CD4-positive, alpha-beta T cell treated with Interleukin-6 at 100 ng/mL for 8 hours (primary cell): ENCODE data around the gene AMN.

ENCODE experiments used
- DNase-seq: peaks from one replicate; pipeline ENCODE4 v3.0.0-alpha.2; 2020; ENCODE audit warnings: mixed read lengths, low spot score

Gene AMN

DNA sequence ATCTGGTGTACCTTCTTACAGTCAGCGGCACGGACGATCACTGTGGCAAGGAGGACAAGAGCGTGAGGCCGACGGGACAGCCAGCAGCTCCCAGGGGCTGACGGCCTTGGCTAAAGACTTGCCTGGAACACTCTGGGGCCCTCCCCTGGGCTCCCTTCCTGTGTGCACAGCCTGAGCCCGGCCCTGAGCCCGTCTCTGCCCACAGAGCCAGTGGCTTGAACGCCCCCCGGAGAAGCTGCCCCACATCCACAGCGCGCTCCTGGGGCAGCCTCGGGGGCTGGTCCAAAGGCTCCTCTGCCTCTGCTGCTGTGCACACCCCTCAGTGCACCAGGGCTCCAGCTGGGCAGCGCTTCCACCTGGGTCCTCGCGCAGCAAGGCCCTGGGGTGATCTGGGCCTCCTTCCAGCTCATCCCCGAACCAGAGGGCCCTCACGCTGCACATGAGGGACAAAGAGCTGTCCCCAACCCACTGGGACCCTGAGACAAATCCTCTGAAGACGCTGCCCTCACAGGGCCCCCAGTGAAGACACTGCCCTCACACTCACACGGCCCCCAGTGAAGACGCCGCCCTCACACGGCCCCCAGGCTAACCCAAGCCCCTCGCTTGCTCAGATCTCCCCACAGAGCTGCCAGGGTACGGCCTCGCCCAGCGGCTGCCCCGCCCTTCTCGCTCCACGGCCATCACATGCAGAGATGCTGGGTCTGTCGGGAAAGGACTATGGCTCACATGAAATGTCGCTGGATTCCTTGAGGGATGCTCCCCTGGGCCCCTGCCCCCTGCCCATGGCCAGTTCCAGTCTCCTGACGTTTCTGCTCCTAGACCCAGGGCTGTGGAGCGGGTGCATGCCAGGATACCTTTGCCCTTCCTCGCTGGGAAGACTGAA, 22.2 kb downstream of the AMN start:
- no peak for DNase-seq

DNA sequence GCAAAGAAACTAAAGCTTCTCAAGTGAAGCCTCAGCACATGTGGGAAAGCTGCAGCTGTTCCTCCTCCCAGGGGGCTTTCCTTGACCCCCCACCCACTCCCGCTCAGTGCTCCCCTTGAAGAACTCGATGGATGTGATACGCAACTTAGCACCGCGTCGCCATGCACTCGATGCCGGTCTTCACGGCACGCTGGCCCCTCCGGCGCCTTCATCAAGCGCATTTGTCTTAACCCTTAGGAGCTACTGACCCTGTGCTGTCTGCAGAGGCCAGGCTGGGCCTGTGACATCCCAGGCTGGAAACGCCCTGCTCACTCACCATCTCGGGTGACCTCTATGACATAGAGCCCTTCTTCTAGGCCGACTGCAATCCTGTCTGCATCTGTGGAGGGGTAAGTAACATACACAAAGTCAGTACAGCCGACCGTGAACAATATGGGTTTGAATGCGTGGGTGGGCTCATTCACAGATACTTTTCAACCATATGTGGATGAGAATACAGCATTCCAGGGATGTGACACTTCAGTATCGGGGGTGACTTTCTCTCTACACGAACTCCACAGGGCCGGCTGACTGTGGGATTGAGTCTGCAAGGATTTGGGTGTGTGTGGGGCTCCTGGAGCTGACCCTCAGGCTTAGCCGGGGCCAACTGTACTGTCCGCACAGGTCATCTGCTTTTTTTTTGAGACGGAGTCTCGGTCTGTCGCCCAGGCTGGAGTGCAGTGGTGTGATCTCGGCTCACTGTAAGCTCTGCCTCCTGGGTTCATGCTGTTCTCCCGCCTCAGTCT, 23.1 kb downstream of the AMN start:
- DNase-seq, result no peak

DNA sequence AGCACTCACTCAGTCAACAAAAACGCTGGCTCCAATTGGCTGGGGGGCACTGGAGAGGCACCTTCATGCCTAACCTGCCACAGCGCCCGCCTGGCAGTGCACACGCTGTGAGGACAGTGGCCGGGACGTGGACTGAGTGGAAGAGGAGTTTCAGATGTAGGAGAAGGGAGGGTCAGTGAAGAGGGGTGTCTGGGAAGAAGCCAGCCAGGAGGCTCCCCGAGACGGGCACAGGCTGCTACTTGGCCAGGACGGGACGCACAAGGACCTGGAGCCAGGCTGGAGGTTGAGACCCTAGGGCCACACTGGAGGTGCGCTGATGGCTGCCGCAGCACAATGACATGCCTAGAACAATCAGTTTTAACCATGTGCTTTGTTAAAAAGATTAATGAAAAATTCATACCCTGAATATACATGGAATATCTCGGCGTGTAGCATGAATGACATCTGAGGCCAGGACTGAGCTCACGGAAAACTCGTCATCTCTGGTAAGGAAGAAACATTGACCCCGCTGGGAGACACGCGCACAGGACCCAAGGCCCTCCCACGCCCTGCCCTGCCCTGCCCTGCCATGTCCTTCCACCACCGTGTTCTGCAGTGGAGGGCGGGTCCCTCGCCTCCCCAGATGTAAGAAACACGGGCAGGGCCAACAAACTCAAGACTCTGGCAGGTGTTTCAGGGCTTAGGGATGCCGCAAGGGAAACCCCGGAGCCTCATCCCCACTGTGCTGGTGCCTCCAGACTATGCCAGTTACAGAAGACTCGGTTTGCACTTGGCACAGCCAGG, 25.0 kb downstream of the AMN start:
- DNase-seq, result no peak

DNA sequence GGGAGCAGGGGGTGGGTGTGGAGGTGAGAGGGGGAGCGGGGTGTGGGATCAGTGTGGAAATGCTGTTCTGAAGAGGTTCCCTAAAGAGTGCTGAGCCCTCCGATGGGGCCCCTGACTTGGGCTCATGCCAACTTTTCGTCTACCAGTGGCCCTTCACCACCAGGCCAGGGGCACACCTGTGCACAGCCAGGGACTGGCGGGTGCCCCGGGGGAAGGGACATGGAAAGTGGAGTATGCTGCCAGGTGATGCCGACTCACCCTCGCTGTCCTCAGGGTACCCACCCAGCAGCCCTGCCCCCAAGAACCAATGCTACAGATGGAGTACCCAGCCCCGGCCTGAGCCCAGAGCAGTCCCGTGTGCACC, 26.2 kb downstream of the AMN start:
- DNase-seq, result no peak

DNA sequence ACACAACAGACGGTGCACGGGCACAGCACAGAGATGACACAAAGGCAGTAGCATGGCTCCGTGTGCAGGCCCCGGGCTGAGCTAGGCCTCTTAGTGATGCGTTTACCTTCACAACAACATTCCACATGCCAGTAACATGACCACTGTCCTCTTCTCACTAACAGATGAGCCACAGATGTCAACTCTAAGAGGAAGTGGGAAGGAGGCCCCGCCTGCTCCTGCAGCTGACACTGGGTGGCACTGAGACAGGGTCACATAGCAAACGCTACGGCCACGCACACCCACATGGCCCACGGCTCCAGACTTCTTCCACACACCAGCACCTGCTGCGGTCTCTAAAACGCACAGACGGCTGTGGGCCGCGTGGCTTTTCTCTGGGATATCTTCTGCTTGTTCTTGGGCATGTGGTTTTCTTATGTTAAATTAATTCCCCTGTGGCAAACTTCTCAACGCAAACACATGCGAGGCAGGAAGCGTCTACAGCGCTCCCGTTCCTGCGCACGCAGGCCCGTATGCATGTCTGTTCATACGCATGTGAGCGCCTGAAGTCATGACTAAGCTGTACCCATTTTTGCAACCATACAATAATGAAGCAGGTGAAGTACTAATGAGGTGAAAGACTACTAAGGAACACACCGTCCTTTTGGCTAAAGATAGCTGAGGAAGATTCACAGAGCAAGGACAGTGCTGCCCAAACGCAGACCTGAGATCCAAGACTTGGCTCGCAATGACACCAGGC, 26.8 kb downstream of the AMN start:
- peak; percentile 48 for DNase-seq

DNA sequence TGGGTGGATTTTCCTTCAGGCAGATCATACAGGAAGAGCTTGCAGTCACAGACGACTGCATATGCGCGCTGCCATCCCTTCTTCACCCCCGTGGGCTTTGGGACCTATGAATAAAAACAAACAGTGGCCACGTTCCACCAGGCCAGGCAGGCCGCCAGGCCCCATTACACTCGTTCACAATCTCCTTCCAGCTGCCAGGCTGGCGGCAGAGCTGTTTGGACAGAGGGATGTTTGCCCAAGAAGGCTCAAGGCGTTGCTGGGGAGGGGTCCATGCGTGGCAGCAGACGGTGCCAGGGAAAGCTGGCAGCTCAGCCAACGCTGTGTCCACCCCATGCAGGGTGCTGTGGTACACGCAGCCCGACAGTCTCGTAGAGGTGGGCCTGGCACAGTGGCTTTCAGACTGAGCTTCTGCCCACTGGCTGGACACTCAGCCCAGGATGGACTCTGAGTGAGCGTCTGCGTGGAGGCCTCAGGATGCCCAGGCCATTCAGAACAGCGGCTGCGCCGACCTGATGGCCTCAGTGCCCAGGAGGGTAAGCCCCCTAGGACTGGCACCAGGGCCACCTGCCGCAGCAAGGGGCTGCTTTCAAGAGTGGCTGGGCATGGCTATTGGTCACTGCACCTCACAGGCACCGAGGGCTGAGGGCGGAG, 27.5 kb downstream of the AMN start:
- no peak for DNase-seq

DNA sequence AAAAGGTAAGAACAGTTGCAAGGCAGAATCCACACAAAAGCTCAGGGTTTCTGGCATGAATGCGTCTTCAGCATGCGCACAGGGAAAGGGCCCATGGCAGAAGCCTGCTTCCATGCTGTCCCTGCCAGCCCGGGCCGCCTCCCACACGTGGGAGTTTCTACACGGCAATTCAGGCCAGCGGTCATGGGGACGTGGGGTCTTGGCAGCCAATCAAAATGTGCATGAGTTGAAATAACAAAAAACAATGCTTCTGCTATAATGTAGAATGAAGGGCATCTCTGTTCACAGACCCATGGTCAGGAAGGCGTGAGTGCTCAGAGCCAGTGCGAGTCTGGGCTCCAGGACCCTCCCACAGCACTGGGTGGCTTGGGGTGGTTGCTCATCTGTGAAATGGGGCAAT, 28.6 kb downstream of the AMN start:
- DNase-seq, result no peak

DNA sequence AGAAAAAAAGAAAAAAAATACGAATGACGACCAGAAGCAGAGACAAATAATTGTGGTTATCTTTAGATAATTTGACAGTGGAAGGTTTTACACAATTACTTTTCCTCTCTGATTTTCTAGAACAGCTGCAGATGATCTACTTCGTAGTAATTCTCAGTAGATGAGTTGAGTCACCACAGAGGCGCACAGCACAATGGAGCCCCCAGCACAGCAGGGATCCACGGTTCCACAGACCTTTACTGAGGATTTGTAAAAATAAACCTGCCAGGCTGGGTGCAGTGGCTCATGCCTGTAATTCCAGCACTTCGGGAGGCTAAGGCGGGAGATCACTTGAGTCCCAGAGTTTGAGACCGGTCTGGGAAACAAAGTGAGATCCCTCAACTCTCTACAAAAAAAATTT, 29.3 kb downstream of the AMN start:
- DNase-seq, result no peak

DNA sequence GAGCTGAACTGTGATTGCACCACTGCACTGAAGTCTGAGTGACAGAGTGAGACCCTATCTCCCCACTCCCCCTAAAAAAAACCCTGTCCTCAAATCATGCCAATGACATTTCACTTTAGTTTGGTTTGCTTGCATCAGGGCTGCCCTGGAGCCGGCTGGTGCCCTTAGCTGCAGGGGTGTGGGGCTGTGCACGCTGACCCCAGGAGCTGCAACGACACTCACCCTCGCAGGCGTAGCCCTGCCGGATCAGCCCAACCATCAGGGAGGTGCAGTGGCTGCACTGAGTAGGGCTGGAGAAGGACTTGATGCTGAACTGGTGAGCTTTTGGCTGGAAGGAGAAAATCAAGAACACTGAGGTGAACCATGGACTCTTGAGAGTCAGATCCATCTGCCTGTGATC, 29.8 kb downstream of the AMN start:
- no peak for DNase-seq

DNA sequence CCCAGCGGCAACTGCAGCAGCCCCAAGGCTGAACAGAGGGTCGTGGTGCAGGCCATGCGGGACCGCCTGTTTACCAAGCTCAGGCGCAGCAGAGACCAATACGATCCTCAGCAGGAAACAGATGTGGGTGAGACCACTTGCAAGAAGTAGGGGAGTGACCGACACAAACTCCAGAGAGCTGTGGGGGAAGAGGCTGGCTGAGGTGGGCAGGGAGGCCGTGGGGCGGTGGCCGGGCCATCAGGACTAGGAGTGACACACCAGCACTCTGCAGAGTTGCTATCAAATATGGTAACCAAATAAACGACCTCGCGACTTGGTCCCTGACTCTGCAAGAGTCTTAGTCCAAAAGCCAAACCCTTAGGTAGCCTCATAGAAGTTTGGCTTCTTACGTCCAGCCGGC, 30.6 kb downstream of the AMN start:
- no peak for DNase-seq

DNA sequence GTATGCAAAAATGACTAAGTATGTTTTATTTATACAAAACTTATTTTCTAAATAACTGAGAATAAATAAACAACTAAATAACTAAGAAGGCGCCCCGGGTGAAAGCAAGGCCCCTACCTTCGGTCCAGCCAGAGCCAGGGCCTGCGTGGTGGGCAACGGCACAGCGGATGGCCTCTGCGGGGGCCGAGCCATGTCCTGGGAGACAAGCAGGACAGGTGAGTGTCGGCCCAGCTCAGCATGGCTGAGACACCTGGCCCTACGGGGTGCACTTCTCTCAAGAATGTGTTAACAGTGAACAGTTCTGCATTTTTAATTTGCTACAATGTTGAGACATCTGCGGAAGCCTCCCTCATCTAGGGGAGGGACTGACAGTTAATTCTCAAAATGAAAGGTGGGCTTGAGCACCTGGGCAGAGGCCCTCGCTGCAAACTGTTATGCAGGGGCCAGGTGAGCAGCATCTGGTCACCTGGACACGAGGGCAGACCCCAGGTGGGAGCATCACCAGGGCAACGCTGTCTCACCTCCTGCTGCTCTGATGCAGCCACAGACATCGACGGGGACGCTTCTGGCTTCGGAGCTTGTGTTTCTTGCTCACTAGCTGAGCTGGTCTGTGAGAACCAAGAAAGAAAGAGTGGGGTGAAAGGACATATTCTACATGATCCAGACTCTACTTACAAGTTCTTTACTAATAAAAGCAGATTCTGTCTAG, 31.8 kb downstream of the AMN start:
- DNase-seq, result no peak

DNA sequence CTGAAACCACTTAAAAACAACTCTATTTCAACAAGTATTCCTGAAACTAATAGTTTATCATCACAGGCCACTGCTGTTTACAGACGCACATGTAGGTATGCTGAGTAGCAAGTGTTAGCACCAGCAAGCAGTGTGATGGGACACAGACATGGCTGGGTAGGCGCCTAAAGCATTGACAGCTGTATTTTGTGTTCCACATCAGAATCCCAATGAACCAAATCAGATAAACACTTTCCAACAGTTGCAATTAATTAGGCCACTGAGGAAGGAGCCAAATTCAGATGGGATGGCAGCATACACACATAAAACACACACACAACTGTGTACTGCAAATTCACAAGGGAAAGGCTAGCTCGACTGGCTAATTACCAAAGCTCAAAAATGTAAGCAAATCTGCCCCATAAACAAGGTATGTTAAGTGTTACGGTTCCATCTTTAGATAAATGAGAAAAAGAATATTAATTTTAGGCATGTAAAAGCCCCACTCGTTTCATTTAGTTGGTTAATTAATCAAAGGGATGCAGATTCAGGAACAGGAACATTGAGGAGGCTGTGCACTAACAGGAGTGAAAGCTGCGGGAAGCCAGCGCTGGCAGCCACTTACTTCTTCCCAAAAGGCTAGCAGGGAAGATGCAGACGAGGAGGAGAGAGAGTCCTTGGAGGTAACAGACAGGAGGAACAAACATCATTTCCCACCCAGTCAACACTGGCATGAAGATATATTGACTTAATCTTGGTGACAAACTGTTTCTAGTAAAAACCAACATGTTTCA, 33.4 kb downstream of the AMN start:
- no peak for DNase-seq

DNA sequence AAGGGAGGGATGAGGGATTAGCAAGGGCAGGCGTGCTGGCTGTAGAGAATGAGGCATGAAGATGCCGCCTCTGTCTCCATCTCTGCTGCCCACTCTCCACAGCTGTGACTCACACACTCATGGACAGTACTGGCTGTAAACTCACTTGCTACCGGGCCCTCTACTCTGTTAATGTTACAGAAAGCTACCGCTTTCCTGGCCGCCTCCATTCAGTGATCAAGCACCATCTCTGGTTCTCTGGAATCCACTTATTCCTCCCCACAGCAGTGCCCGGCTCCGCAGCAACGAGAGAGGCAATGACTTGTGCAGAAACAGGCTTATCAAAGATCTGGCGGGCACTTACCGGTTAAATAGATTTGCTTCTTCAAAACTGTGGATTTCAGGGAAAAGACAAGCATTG, 34.8 kb downstream of the AMN start:
- no peak for DNase-seq

DNA sequence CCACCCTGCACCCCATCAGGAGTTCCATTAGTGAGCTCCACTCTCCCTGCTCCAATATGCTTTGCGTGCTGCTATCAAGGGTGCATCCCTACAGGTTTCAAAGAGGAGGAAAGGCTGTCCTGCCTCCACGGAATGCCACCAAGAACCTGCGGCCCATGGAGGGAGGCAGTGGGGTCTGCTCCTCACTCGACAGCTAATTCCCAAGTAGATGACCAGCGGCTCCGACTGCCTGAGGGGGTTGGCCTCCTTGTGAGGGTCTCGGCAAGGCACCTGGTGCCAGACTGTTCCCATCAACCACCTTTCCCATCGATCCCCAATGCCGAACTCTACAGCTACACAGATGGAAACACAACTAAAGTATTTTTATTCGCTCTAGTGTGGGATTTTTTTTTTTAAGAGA, 36.0 kb downstream of the AMN start:
- no peak for DNase-seq

DNA sequence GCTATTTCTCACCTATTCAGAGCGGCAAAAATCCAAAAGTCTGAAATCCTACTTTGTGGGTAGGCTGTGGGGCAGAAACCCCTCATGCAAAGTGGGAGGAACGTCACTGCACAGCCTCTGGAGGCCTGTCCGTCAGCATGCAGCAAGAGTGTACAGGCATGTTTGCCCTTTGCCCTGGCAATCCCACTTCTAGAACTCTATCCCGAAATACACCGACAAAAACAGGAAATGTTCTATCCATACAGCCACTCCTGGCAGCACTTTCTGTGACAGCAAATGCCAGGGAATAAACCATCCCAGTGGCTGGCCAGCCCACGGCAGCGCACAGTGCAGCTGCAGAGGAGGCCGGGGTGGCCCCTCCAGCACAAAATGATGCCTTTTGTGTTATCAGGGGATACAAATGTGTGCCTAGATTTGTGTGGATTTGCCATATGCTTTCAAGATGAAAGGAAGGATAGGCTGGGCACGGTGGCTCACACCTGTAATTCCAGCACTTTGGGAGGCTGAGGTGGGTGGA, 39.7 kb downstream of the AMN start:
- no peak for DNase-seq

DNA sequence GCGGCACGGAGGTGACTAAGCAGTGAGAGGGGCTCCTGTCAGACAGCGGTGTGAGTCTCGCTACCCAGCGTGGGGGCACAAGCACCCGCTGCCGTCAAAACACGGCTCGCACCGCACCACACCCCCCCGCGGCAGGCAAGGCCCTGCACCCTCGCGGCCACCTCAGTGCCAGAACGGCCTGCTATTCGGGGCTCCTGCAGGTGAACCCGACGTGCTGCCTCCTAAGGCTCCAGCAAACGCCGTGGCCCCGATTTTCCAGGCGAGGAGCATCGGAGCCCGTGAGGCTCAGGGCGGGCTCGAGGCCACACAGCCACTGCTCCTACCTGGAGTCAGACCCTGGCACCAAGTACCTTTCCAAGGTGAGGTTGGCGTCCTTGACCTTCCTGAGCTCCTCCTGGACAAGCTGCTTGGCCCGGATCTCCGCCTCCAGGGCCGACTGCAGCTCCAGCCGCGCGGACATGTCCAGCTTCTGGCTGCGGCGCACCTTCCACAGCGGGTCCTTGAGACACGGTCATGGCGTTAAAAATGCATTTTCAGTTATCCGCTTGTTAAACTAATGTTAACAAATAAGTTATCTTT, 41.8 kb downstream of the AMN start:
- DNase-seq, result no peak

DNA sequence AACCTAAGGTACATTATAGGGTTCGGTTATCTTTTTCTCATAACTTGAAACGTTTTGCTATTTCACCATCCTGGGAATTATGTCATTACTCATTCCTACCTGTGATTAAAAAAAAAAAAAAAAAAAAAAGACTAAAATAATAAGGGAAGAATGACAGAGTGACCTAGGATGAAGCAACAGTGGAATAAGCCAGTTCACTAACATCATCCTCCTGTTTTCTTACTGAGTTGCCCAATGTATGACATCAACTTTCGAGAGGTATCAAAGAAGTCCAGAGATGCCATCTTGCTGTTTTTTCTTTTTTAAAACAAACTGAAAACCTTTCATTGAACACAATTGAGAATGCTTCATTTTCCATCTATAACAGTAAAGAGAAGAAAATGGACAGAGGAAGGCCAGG, 42.8 kb downstream of the AMN start:
- no peak for DNase-seq

DNA sequence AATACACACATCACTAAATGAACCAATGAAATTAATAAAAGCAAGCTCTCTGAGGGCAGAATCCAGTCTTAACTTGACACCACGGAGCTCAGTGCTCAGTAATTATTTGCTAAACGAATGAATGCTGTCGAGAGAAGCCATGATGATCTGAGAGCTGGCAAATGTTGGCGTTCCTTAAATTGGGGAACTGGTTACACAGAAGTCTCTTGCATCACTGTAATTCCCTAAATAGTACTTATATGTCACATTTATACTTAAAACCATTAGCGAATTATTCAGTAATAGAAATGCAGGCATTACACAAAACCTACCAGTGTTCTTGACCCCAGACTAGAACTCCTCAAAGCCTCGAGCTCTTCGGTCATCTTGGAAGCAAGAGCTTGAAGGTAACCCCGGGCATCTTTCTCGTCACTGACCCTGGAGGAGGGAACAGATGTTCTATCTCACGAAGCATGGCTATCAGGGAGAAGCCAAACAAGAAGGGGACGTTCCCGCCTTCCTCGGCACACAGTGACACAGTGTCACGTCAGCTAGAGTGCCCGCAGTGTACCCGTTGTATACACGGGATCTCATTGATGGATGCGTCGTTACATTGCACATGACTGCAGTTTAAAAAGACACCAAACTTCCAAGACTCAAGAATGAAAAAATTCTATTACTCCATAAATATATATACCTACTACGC, 43.6 kb downstream of the AMN start:
- DNase-seq, result no peak
